C4-2B (cell line): ENCODE measurements around the gene RPS19BP1.
A peak's percentile ranks its signal among the peaks of the same experiment; 100 is the strongest.

Source experiments
- H3K27ac ChIP-seq: fragments of 450-650 bp; 2 replicates; pipeline ENCODE4 v1.5.1; 2017
- ZFX ChIP-seq: fragments of 450-650 bp; IDR thresholded peaks from 2 replicates; pipeline ENCODE4 v1.6.1; 2017
- TF ChIP-seq, protein P1 (sequence below): fragments of 450-650 bp; conservative IDR thresholded peaks from 2 replicates; pipeline ENCODE4 v1.5.1; 2017; ENCODE audit warnings: mild to moderate bottlenecking

RPS19BP1 gene, protein sequence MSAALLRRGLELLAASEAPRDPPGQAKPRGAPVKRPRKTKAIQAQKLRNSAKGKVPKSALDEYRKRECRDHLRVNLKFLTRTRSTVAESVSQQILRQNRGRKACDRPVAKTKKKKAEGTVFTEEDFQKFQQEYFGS

GRCh38 chr22:39532215-39533073 lies at the start of gene RPS19BP1:
RPS19BP1 (minus strand) TSS chr22:39532748; CDS start chr22:39532738, 10 bp downstream.
- peak within 1 kb of the TSS; percentile 98 for H3K27ac ChIP-seq
- TF ChIP-seq, protein P1, sequence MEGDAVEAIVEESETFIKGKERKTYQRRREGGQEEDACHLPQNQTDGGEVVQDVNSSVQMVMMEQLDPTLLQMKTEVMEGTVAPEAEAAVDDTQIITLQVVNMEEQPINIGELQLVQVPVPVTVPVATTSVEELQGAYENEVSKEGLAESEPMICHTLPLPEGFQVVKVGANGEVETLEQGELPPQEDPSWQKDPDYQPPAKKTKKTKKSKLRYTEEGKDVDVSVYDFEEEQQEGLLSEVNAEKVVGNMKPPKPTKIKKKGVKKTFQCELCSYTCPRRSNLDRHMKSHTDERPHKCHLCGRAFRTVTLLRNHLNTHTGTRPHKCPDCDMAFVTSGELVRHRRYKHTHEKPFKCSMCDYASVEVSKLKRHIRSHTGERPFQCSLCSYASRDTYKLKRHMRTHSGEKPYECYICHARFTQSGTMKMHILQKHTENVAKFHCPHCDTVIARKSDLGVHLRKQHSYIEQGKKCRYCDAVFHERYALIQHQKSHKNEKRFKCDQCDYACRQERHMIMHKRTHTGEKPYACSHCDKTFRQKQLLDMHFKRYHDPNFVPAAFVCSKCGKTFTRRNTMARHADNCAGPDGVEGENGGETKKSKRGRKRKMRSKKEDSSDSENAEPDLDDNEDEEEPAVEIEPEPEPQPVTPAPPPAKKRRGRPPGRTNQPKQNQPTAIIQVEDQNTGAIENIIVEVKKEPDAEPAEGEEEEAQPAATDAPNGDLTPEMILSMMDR = no peak
- peak; percentile 60; the same call in 1 of the 2 replicates for TF ChIP-seq ZFX

GRCh38 chr22:39581303-39581702 lies 48.8 kb upstream of the RPS19BP1 start:
- TF ChIP-seq, protein P1 = no peak
- TF ChIP-seq ZFX = no peak
- no peak overlapping the region for H3K27ac ChIP-seq

GRCh38 chr22:39580795-39581194 lies 48.2 kb upstream of the RPS19BP1 start:
- no peak overlapping the region for H3K27ac ChIP-seq
- no peak for TF ChIP-seq ZFX
- TF ChIP-seq, protein P1 = no peak

- TF ChIP-seq ZFX = no peak
- TF ChIP-seq, protein P1 = no peak
- H3K27ac ChIP-seq = no peak overlapping the region
These were observed 47.5 kb upstream of the RPS19BP1 start for GRCh38 chr22:39580006-39580441.

DNA sequence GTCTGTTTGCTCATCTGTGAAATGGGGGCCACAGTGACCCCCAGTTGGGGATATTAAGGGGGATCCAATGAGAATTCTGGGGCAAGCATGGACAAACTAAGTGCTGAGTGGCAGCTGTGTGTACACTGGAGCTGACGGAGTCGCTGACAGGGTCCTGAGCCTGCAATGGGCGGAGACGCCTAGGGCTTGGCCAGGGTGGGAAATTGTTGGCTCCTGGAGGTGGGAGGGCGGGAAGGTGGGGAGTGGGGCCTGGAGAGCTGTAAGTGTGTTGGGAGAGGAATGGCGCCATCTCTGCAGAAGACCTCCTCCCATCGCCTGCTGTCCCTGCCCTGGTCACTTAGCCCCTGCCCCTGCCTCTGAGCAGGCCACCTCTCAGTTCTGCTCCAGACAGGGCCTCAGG lies 45.4 kb upstream of the RPS19BP1 start:
- no peak overlapping the region for H3K27ac ChIP-seq
- no peak for TF ChIP-seq ZFX
- TF ChIP-seq, protein P1 = no peak

DNA sequence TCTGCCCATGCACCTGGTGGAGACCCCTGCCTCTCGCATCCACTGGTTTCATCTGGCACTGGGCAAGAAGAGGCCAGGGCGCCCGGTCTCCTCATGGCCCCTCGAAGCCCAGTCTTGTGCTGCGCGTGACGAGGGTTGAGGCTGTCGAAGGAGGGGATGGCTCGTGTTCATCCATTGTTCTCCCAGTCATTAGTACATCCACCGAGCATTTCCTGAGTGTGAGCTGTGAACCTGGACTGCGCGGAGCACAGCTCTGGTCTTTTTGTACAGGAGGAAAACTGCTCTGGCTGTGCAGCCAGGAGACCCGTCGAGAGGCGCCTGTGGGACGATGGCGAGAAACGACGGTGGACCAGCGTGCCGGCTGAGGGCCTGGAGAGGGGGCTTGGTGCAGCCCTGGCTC lies 44.8 kb upstream of the RPS19BP1 start:
- no peak overlapping the region for H3K27ac ChIP-seq
- no peak for TF ChIP-seq ZFX
- TF ChIP-seq, protein P1 = no peak

DNA sequence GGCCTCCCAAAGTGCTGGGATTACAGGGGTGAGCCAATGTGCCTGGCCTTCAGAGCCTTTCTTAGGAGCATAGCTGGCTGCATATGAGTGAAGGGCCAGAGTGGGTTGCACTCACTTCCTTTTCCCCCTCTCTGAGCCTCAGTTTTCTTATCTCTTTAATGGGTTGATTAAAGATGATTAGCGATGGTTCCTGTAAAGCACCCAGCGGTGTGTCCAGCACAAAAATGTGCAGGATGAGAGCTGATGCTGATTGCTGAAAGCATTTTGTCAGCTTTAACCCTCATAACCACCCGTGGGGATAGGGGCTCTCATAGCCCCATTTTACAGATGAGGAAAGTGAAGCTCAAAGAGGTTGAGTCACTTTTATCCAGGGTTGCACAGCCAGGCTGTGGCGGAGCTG lies 43.5 kb upstream of the RPS19BP1 start:
- no peak for TF ChIP-seq ZFX
- TF ChIP-seq, protein P1 = no peak
- H3K27ac ChIP-seq = no peak overlapping the region
